ENCODE measurements around the gene ALPG.
A peak's percentile ranks its signal among the peaks of the same experiment; 100 is the strongest.
"Not testable (repeated sequence)": the region's sequence is repeated elsewhere in the genome, so short reads cannot be mapped to it uniquely, and the experiment has no call there.

ALPG gene

GRCh38 chr2:232386740-232387450 is 19.7 kb upstream of the ALPG start:
- Histone ChIP-seq H3K4me1 (ENCODE audit: control insufficient read depth in 1 of 2, insufficient read depth in 2 of 2, low read length in 2 of 2) (peaks cover 0 to 14% of the 10 kb centered on the region in 2 donors), H3K4me3 (ENCODE audit: low read depth in 1 of 2, low read length in 2 of 2) (no peak overlapping the region), H3K36me3 (ENCODE audit: control insufficient read depth in 1 of 2, insufficient read depth in 2 of 2, low read length in 2 of 2) (no peaks in the 10 kb centered on the region), H3K9me3 (ENCODE audit: control insufficient read depth in 1 of 2, low read length in 2 of 2) (no peaks in the 10 kb centered on the region), H3K27me3 (ENCODE audit: low read depth, low read length) (peaks cover 39% of the 10 kb centered on the region), H3K27ac (ENCODE audit: low read length) (no peak overlapping the region)

GRCh38 chr2:232387451-232388171 is 19.0 kb upstream of the ALPG start:
- Histone ChIP-seq H3K27ac (ENCODE audit: low read length) (no peak overlapping the region), H3K27me3 (ENCODE audit: low read depth, low read length) (peaks cover 34% of the 10 kb centered on the region), H3K36me3 (ENCODE audit: control insufficient read depth in 1 of 2, insufficient read depth in 2 of 2, low read length in 2 of 2) (no peaks in the 10 kb centered on the region), H3K9me3 (ENCODE audit: control insufficient read depth in 1 of 2, low read length in 2 of 2) (no peaks in the 10 kb centered on the region), H3K4me1 (ENCODE audit: control insufficient read depth in 1 of 2, insufficient read depth in 2 of 2, low read length in 2 of 2) (peaks cover 0 to 14% of the 10 kb centered on the region in 2 donors), H3K4me3 (ENCODE audit: low read depth in 1 of 2, low read length in 2 of 2) (peak overlapping the region in 1 of 2 donors; percentile 12)

GRCh38 chr2:232388324-232388891 is 18.2 kb upstream of the ALPG start:
- Histone ChIP-seq H3K4me3 (ENCODE audit: low read depth in 1 of 2, low read length in 2 of 2) (peak overlapping the region in 1 of 2 donors; percentile 12), H3K36me3 (ENCODE audit: control insufficient read depth in 1 of 2, insufficient read depth in 2 of 2, low read length in 2 of 2) (no peaks in the 10 kb centered on the region), H3K27me3 (ENCODE audit: low read depth, low read length) (peaks cover 34% of the 10 kb centered on the region), H3K9me3 (ENCODE audit: control insufficient read depth in 1 of 2, low read length in 2 of 2) (no peaks in the 10 kb centered on the region), H3K4me1 (ENCODE audit: control insufficient read depth in 1 of 2, insufficient read depth in 2 of 2, low read length in 2 of 2) (peaks cover 0 to 14% of the 10 kb centered on the region in 2 donors), H3K27ac (ENCODE audit: low read length) (no peak overlapping the region)

DNA sequence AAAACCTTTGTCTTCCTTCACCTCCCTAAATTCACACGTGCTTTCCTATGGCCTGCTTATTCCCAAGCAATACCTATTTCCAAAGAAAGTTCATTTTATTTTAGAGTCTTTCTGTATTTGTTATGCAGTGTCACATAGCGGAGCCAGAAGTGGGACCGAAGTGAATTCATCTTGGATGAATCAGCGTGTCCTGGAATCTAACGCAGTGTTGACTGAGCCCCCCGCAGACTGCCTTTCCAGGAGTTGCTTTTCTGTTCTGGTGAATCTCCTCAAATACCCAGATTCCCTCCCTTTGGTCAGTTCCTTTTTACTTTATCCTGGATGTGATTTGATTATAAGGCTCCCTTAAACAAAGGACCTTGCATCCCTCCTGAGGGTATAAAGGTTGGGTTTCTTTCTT is 17.3 kb upstream of the ALPG start:
- H3K4me1 ChIP-seq (ENCODE audit: control insufficient read depth in 1 of 2, insufficient read depth in 2 of 2, low read length in 2 of 2): peaks cover 0 to 14% of the 10 kb centered on the region in 2 donors
- no peaks in the 10 kb centered on the region for H3K36me3 ChIP-seq (ENCODE audit: control insufficient read depth in 1 of 2, insufficient read depth in 2 of 2, low read length in 2 of 2)
- H3K9me3 ChIP-seq (ENCODE audit: control insufficient read depth in 1 of 2, low read length in 2 of 2): no peaks in the 10 kb centered on the region
- H3K4me3 ChIP-seq (ENCODE audit: low read depth in 1 of 2, low read length in 2 of 2): no peak overlapping the region
- peaks cover 30% of the 10 kb centered on the region for H3K27me3 ChIP-seq (ENCODE audit: low read depth, low read length)
- no peak overlapping the region for H3K27ac ChIP-seq (ENCODE audit: low read length)

GRCh38 chr2:232390661-232391060 is 16.0 kb upstream of the ALPG start:
- no peaks in the 10 kb centered on the region for H3K36me3 ChIP-seq (ENCODE audit: control insufficient read depth in 1 of 2, insufficient read depth in 2 of 2, low read length in 2 of 2)
- peaks cover 0 to 14% of the 10 kb centered on the region in 2 donors for H3K4me1 ChIP-seq (ENCODE audit: control insufficient read depth in 1 of 2, insufficient read depth in 2 of 2, low read length in 2 of 2)
- H3K4me3 ChIP-seq (ENCODE audit: low read depth in 1 of 2, low read length in 2 of 2): no peak overlapping the region
- H3K27me3 ChIP-seq (ENCODE audit: low read depth, low read length): peaks cover 26% of the 10 kb centered on the region
- no peak overlapping the region for H3K27ac ChIP-seq (ENCODE audit: low read length)
- no peaks in the 10 kb centered on the region for H3K9me3 ChIP-seq (ENCODE audit: control insufficient read depth in 1 of 2, low read length in 2 of 2)

- H3K4me1 ChIP-seq (ENCODE audit: control insufficient read depth in 1 of 2, insufficient read depth in 2 of 2, low read length in 2 of 2): no peaks in the 10 kb centered on the region
- H3K27ac ChIP-seq (ENCODE audit: low read length): no peak overlapping the region
- no peaks in the 10 kb centered on the region for H3K36me3 ChIP-seq (ENCODE audit: control insufficient read depth in 1 of 2, insufficient read depth in 2 of 2, low read length in 2 of 2)
- H3K9me3 ChIP-seq (ENCODE audit: control insufficient read depth in 1 of 2, low read length in 2 of 2): no peaks in the 10 kb centered on the region
- H3K4me3 ChIP-seq (ENCODE audit: low read depth in 1 of 2, low read length in 2 of 2): no peak overlapping the region
- H3K27me3 ChIP-seq (ENCODE audit: low read depth, low read length): peaks cover 5% of the 10 kb centered on the region
Measured at GRCh38 chr2:232393556-232393955, 13.1 kb upstream of the ALPG start.

DNA sequence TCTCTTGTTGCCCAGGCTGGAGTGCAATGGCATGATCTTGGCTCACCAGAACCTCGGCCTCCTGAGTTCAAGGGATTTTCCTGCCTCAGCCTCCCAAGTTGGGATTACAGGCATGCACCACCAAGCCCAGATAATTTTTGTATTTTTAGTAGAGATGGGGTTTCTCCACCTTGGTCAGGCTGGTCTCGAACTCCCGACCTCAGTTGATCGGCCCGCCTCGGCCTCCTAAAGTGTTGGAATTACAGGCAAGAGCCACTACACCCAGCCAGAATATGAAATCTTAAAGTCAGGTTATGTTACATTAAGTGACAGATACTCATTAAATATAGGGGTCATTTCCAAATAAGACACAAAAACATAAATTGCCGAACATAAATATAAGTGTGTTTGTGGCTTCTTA is 12.2 kb upstream of the ALPG start:
- H3K27me3 ChIP-seq (ENCODE audit: low read depth, low read length); H3K4me1 ChIP-seq (ENCODE audit: control insufficient read depth in 1 of 2, insufficient read depth in 2 of 2, low read length in 2 of 2); H3K36me3 ChIP-seq (ENCODE audit: control insufficient read depth in 1 of 2, insufficient read depth in 2 of 2, low read length in 2 of 2); H3K4me3 ChIP-seq (ENCODE audit: low read depth in 1 of 2, low read length in 2 of 2); H3K27ac ChIP-seq (ENCODE audit: low read length); H3K9me3 ChIP-seq (ENCODE audit: control insufficient read depth in 1 of 2, low read length in 2 of 2): not testable (repeated sequence)

DNA sequence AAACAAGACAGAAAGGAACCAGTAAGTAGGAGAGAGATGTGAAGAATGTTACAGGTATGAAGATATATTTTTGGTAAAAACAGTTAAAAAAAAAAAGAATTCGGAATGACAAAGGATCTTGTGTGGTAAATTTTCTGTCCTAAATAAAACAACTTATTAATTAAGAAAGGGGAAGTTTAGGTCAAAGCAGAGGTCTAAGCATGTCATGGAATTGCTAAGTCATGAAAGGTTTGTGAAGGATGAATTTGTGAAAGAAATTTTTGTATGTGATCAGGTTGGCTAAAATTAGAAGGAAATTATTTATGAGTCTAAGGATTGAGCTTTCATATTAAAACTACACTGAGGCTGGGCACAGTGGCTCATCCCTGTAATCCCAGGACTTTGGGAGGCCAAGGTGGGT is 11.1 kb upstream of the ALPG start:
- Histone ChIP-seq H3K9me3 (ENCODE audit: control insufficient read depth in 1 of 2, low read length in 2 of 2) (no peaks in the 10 kb centered on the region), H3K4me3 (ENCODE audit: low read depth in 1 of 2, low read length in 2 of 2) (no peak overlapping the region), H3K27ac (ENCODE audit: low read length) (no peak overlapping the region), H3K27me3 (ENCODE audit: low read depth, low read length) (peaks cover 5% of the 10 kb centered on the region), H3K36me3 (ENCODE audit: control insufficient read depth in 1 of 2, insufficient read depth in 2 of 2, low read length in 2 of 2) (no peaks in the 10 kb centered on the region), H3K4me1 (ENCODE audit: control insufficient read depth in 1 of 2, insufficient read depth in 2 of 2, low read length in 2 of 2) (no peaks in the 10 kb centered on the region)

- H3K9me3 ChIP-seq (ENCODE audit: control insufficient read depth in 1 of 2, low read length in 2 of 2): no peaks in the 10 kb centered on the region
- no peak overlapping the region for H3K4me3 ChIP-seq (ENCODE audit: low read depth in 1 of 2, low read length in 2 of 2)
- H3K4me1 ChIP-seq (ENCODE audit: control insufficient read depth in 1 of 2, insufficient read depth in 2 of 2, low read length in 2 of 2): no peaks in the 10 kb centered on the region
- H3K27ac ChIP-seq (ENCODE audit: low read length): no peak overlapping the region
- H3K27me3 ChIP-seq (ENCODE audit: low read depth, low read length): no peaks in the 10 kb centered on the region
- H3K36me3 ChIP-seq (ENCODE audit: control insufficient read depth in 1 of 2, insufficient read depth in 2 of 2, low read length in 2 of 2): no peaks in the 10 kb centered on the region
Measured at GRCh38 chr2:232396683-232397082, 10.0 kb upstream of the ALPG start.

- no peaks in the 10 kb centered on the region for H3K27me3 ChIP-seq (ENCODE audit: low read depth, low read length)
- no peaks in the 10 kb centered on the region for H3K9me3 ChIP-seq (ENCODE audit: control insufficient read depth in 1 of 2, low read length in 2 of 2)
- H3K36me3 ChIP-seq (ENCODE audit: control insufficient read depth in 1 of 2, insufficient read depth in 2 of 2, low read length in 2 of 2): no peaks in the 10 kb centered on the region
- H3K27ac ChIP-seq (ENCODE audit: low read length): no peak overlapping the region
- H3K4me3 ChIP-seq (ENCODE audit: low read depth in 1 of 2, low read length in 2 of 2): no peak overlapping the region
- no peaks in the 10 kb centered on the region for H3K4me1 ChIP-seq (ENCODE audit: control insufficient read depth in 1 of 2, insufficient read depth in 2 of 2, low read length in 2 of 2)
Measured at GRCh38 chr2:232398293-232399034, 8.2 kb upstream of the ALPG start.

Data from muscle layer of duodenum (tissue), 2 donors.